Effector memory CD8-positive, alpha-beta T cell (primary cell): ENCODE results near the gene ZNF615.
A peak's percentile ranks its signal among the peaks of the same experiment; 100 is the strongest.
"Not testable (repeated sequence)": the region's sequence is repeated elsewhere in the genome, so short reads cannot be mapped to it uniquely, and the experiment has no call there.

Source experiments
- ATAC-seq: fragments of 150-1000 bp; cut with Tn5 transposase; replicated peaks from 2 replicates; pipeline ENCODE4 v1.10.0; 2021; ENCODE audit warnings: mild to moderate bottlenecking, moderate library complexity
- DNase-seq, 3 experiments: peaks; one replicate each; pipeline ENCODE4 v3.0.0; 2021
- H3K27ac Mint-ChIP-seq, 2 donors: one replicate each; pipeline ENCODE4 v1.8.0; 2022; ENCODE audit warnings: mild to moderate bottlenecking in 2 of 2, mixed read lengths in 2 of 2, moderate library complexity in 2 of 2
- H3K27me3 Mint-ChIP-seq, 2 donors: one replicate each; pipeline ENCODE4 v1.8.0; 2022; ENCODE audit warnings: mixed read lengths in 2 of 2
- H3K36me3 Mint-ChIP-seq: one replicate; pipeline ENCODE4 v1.8.0; 2022; ENCODE audit warnings: mild to moderate bottlenecking, moderate library complexity, mixed read lengths; ENCODE audit not compliant: insufficient read depth
- H3K4me1 Mint-ChIP-seq, 2 donors: one replicate each; pipeline ENCODE4 v1.8.0; 2022; ENCODE audit warnings: low read depth in 2 of 2, mixed read lengths in 2 of 2
- H3K4me3 Mint-ChIP-seq, 2 donors: one replicate each; pipeline ENCODE4 v1.8.0; 2022; ENCODE audit warnings: mild to moderate bottlenecking in 2 of 2, mixed read lengths in 2 of 2, moderate library complexity in 2 of 2
- H3K9me3 Mint-ChIP-seq, 2 donors: one replicate each; pipeline ENCODE4 v1.8.0; 2022; ENCODE audit warnings: mixed read lengths in 2 of 2
- total RNA-seq, 9 experiments: gene quantifications; one replicate each; lab custom pipeline; 2026; lab: John Stamatoyannopoulos, UW

Gene ZNF615
- total RNA-seq, result 12.2 to 40.5 (median 17.5) reads per million in 9 experiments

- ATAC-seq, result peak; percentile 93
- Mint-ChIP-seq H3K27ac (peak within 1 kb of the TSS; percentile 95 to 96), H3K4me3 (peak within 1 kb of the TSS; percentile 97 to 99), H3K9me3 (peaks cover 10 to 15% of the 10 kb centered on the region in 2 donors), H3K36me3 (peaks cover 11% of the 10 kb centered on the region), H3K4me1 (peaks cover 14 to 16% of the 10 kb centered on the region in 2 donors), H3K27me3 (no peaks in the 10 kb centered on the region)
- DNase-seq, result peak; percentile 85 to 89 (median 86)
These were observed at the start of gene ZNF615 for GRCh38 chr19:52007806-52008557. Gene ZNF615, minus strand, starts transcription at chr19:52008211. Its CDS starts 4,500 bp downstream, at chr19:52003711.

- H3K27me3 Mint-ChIP-seq, H3K4me1 Mint-ChIP-seq, DNase-seq, H3K27ac Mint-ChIP-seq, H3K36me3 Mint-ChIP-seq, ATAC-seq, H3K4me3 Mint-ChIP-seq: not testable (repeated sequence)
- H3K9me3 Mint-ChIP-seq, result peaks cover 16 to 42% of the 10 kb centered on the region in 2 donors
These were observed 48.5 kb upstream of the ZNF615 start for GRCh38 chr19:52056480-52056879.

GRCh38 chr19:52051736-52052135, 43.7 kb upstream of the ZNF615 start:
- Mint-ChIP-seq H3K9me3 (peaks cover 10 to 38% of the 10 kb centered on the region in 2 donors), H3K4me1 (peaks cover 8 to 22% of the 10 kb centered on the region in 2 donors), H3K36me3 (peaks cover 14% of the 10 kb centered on the region)
- H3K27ac Mint-ChIP-seq, H3K27me3 Mint-ChIP-seq, ATAC-seq, DNase-seq, H3K4me3 Mint-ChIP-seq: not testable (repeated sequence)

- Mint-ChIP-seq H3K36me3 (peaks cover 39% of the 10 kb centered on the region), H3K4me3 (peak within 1 kb of the TSS; percentile 92 to 98), H3K27me3 (no peaks in the 10 kb centered on the region), H3K4me1 (peaks cover 8 to 22% of the 10 kb centered on the region in 2 donors), H3K27ac (peak within 1 kb of the TSS; percentile 97 to 99), H3K9me3 (peaks cover 3 to 21% of the 10 kb centered on the region in 2 donors)
- peak; percentile 75 to 81 (median 79) for DNase-seq
- ATAC-seq, result peak; percentile 86
These were observed 40.8 kb upstream of the ZNF615 start, which contains the start of gene ZNF432 for GRCh38 chr19:52048555-52049501. Gene ZNF432, minus strand, starts transcription at chr19:52048838. Its CDS starts 1,970 bp downstream, at chr19:52046868.

GRCh38 chr19:52039169-52039568, 31.2 kb upstream of the ZNF615 start:
- no peak for ATAC-seq
- peaks cover 85% of the 10 kb centered on the region for H3K36me3 Mint-ChIP-seq
- no peak overlapping the region for H3K4me3 Mint-ChIP-seq
- peaks cover 9 to 44% of the 10 kb centered on the region in 2 donors for H3K9me3 Mint-ChIP-seq
- DNase-seq, result no peak
- no peak overlapping the region for H3K27ac Mint-ChIP-seq
- no peaks in the 10 kb centered on the region for H3K27me3 Mint-ChIP-seq
- peaks cover 0 to 3% of the 10 kb centered on the region in 2 donors for H3K4me1 Mint-ChIP-seq

- DNase-seq (no peak), ATAC-seq (no peak)
- Mint-ChIP-seq H3K4me1 (no peaks in the 10 kb centered on the region), H3K27me3 (no peaks in the 10 kb centered on the region), H3K4me3 (no peak overlapping the region), H3K27ac (no peak overlapping the region), H3K9me3 (peaks cover 11 to 42% of the 10 kb centered on the region in 2 donors), H3K36me3 (peaks cover 45% of the 10 kb centered on the region)
These were observed 26.2 kb upstream of the ZNF615 start for GRCh38 chr19:52034051-52034728.

GRCh38 chr19:52028780-52029123, 20.7 kb upstream of the ZNF615 start:
- Mint-ChIP-seq H3K9me3 (peaks cover 1 to 10% of the 10 kb centered on the region in 2 donors), H3K4me1 (peaks cover 20 to 21% of the 10 kb centered on the region in 2 donors), H3K27me3 (no peaks in the 10 kb centered on the region), H3K27ac (peak overlapping the region; percentile 98 to 99), H3K36me3 (peaks cover 21% of the 10 kb centered on the region), H3K4me3 (peak overlapping the region; percentile 96 to 99)
- no peak for DNase-seq
- peak; percentile 29 for ATAC-seq

- no peaks in the 10 kb centered on the region for H3K27me3 Mint-ChIP-seq
- H3K27ac Mint-ChIP-seq, result peak within 1 kb of the TSS; percentile 98 to 99
- H3K9me3 Mint-ChIP-seq, result peaks cover 0 to 9% of the 10 kb centered on the region in 2 donors
- ATAC-seq (peak; percentile 84), DNase-seq (peak; percentile 80 to 90 (median 80))
- H3K4me3 Mint-ChIP-seq, result peak within 1 kb of the TSS; percentile 96 to 99
- peaks cover 20 to 21% of the 10 kb centered on the region in 2 donors for H3K4me1 Mint-ChIP-seq
- peaks cover 27% of the 10 kb centered on the region for H3K36me3 Mint-ChIP-seq
These were observed 20.2 kb upstream of the ZNF615 start, which contains the start of gene ZNF614 for GRCh38 chr19:52028027-52028779. Gene ZNF614, minus strand, starts transcription at chr19:52028379. Its CDS starts 2,634 bp downstream, at chr19:52025745.

- not testable (repeated sequence) for H3K27me3 Mint-ChIP-seq, H3K27ac Mint-ChIP-seq, DNase-seq, ATAC-seq, H3K9me3 Mint-ChIP-seq, H3K4me3 Mint-ChIP-seq
- Mint-ChIP-seq H3K4me1 (peaks cover 20 to 21% of the 10 kb centered on the region in 2 donors), H3K36me3 (peaks cover 34% of the 10 kb centered on the region)
These were observed 18.4 kb upstream of the ZNF615 start for GRCh38 chr19:52026255-52026990.

- Mint-ChIP-seq H3K36me3 (peaks cover 34% of the 10 kb centered on the region), H3K4me1 (peaks cover 20 to 21% of the 10 kb centered on the region in 2 donors)
- not testable (repeated sequence) for ATAC-seq, H3K27me3 Mint-ChIP-seq, H3K27ac Mint-ChIP-seq, H3K4me3 Mint-ChIP-seq, H3K9me3 Mint-ChIP-seq, DNase-seq
These were observed 16.5 kb upstream of the ZNF615 start for GRCh38 chr19:52024478-52024877.

- peaks cover 42% of the 10 kb centered on the region for H3K36me3 Mint-ChIP-seq
- DNase-seq (no peak), ATAC-seq (no peak)
- peaks cover 6 to 9% of the 10 kb centered on the region in 2 donors for H3K9me3 Mint-ChIP-seq
- peaks cover 5 to 6% of the 10 kb centered on the region in 2 donors for H3K4me1 Mint-ChIP-seq
- no peaks in the 10 kb centered on the region for H3K27me3 Mint-ChIP-seq
- no peak overlapping the region for H3K4me3 Mint-ChIP-seq
- no peak overlapping the region for H3K27ac Mint-ChIP-seq
These were observed 14.2 kb upstream of the ZNF615 start for GRCh38 chr19:52022193-52022592.

- peaks cover 49% of the 10 kb centered on the region for H3K36me3 Mint-ChIP-seq
- H3K4me1 Mint-ChIP-seq, result no peaks in the 10 kb centered on the region
- no peak overlapping the region for H3K4me3 Mint-ChIP-seq
- H3K27me3 Mint-ChIP-seq, result no peaks in the 10 kb centered on the region
- no peak for DNase-seq
- peaks cover 1 to 15% of the 10 kb centered on the region in 2 donors for H3K9me3 Mint-ChIP-seq
- no peak for ATAC-seq
- no peak overlapping the region for H3K27ac Mint-ChIP-seq
These were observed 12.5 kb upstream of the ZNF615 start for GRCh38 chr19:52020506-52020905.
